Fibroblast of lung (primary cell): ENCODE results near the gene INO80C.

Experiments used
- CTCF ChIP-seq, 2 donors: IDR thresholded peaks in 1 of 2; conservative IDR thresholded peaks in 1 of 2; 1 replicate in 1 of 2; 2 replicates in 1 of 2; pipeline ENCODE4 v1.5.1; 2011 to 2012; ENCODE audit warnings: low read length in 2 of 2, control low read depth in 1 of 2, inconsistent platforms in 1 of 2, low read depth in 1 of 2, mild to moderate bottlenecking in 1 of 2
- EZH2 ChIP-seq: IDR thresholded peaks from 2 replicates; pipeline ENCODE4 v1.5.1; 2012; ENCODE audit warnings: low read length, control low read depth, mild to moderate bottlenecking; ENCODE audit errors: missing control alignments

GRCh38 chr18:35502052-35502451, 4.3 kb upstream of the INO80C start:
- TF ChIP-seq CTCF (conservative IDR thresholded peaks at IDR 0.05 in 1 of 2, IDR thresholded peaks at IDR 0.05 in 1 of 2; ENCODE audit: low read depth in 1 of 2, low read length in 2 of 2) = no peak
- no peak for TF ChIP-seq EZH2
